ENCODE results near the gene NOTUM. TPM values are rescaled to one million over a fixed set of nuclear protein-coding genes. Genes with fewer than 3 reads are reported as not detected.
A peak's percentile ranks its signal among the peaks of the same experiment; 100 is the strongest.
"Not testable (repeated sequence)": the region's sequence is repeated elsewhere in the genome, so short reads cannot be mapped to it uniquely, and the experiment has no call there.

Gene NOTUM
- total RNA-seq, 1 donor from 2014 or later, result not detected

DNA sequence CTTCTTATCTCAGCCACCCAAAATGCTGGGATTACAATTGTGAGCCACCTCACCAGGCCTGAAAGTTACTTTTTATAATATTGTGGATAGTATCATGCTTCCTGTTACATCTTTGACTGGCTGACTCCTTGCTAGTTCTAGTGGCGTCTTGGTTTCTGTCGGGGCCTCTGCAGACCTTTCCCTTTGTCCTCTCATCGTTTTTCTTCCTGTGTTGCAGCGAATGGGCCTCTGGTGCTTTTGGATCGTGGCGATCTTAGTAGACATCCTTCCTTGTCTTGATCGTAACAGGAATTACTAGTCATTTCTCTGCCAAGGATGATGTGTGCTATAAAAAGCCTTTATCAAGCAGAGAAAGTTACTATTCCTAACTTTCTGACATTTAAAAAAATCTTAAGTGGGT, 37.2 kb upstream of the NOTUM start:
- DNase-seq (ENCODE audit: low spot score), result no peak
- no peak for ATAC-seq
- intact Hi-C loops (cut with DNase I), result no loop called here

- intact Hi-C loops (cut with DNase I), result no loop called here
- DNase-seq (ENCODE audit: low spot score) (no peak), ATAC-seq (no peak)
These were observed 35.9 kb upstream of the NOTUM start for GRCh38 chr17:81996757-81997441.

- ATAC-seq (no peak), DNase-seq (ENCODE audit: low spot score) (no peak)
- intact Hi-C loops (cut with DNase I), result no loop called here
These were observed 35.3 kb upstream of the NOTUM start for GRCh38 chr17:81996232-81996756.

DNA sequence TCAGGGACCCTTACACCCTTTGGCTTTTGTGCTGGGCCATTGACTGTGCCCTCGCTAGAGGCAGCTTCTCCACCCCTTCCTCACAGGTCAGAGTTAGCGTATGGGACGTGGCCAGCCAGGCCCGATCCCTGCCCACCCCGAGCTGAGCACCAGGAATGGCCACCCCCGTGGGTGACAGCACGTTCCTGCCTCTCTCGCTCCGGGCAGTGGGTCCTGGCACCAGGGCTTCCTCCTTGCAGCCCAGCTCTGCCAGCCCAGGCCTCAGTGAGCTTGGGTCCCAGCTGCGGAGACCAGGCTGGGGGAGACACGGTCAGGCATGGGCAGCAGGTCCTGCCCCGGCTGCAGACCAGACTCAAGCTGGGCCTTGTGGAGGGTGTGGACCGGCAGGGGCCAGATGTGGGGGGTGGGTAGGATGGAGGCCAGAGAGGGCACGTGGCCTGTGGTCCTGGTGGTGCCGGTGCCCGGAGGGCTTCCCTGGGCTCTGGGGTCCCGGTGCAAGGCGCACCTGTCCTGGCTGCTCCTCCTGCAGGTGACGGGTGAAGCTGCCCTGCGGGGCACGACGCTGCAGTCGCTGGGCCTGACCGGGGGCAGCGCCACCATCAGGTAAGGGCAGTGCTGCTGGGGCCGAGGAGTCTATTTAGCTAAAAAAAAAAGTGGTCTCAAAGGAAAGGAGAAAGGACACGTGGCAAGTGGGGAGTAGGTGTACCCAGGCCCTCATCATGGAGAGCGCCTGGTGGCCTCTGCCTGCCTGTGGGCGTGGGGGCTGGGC, 34.7 kb upstream of the NOTUM start:
- intact Hi-C loops (cut with DNase I), result no loop called here
- DNase-seq (ENCODE audit: low spot score) (no peak), ATAC-seq (no peak)

GRCh38 chr17:81994593-81995462, 33.8 kb upstream of the NOTUM start:
- ATAC-seq (peak; percentile 77), DNase-seq (ENCODE audit: low spot score) (no peak)
- intact Hi-C loops (cut with DNase I), result no loop called here

DNA sequence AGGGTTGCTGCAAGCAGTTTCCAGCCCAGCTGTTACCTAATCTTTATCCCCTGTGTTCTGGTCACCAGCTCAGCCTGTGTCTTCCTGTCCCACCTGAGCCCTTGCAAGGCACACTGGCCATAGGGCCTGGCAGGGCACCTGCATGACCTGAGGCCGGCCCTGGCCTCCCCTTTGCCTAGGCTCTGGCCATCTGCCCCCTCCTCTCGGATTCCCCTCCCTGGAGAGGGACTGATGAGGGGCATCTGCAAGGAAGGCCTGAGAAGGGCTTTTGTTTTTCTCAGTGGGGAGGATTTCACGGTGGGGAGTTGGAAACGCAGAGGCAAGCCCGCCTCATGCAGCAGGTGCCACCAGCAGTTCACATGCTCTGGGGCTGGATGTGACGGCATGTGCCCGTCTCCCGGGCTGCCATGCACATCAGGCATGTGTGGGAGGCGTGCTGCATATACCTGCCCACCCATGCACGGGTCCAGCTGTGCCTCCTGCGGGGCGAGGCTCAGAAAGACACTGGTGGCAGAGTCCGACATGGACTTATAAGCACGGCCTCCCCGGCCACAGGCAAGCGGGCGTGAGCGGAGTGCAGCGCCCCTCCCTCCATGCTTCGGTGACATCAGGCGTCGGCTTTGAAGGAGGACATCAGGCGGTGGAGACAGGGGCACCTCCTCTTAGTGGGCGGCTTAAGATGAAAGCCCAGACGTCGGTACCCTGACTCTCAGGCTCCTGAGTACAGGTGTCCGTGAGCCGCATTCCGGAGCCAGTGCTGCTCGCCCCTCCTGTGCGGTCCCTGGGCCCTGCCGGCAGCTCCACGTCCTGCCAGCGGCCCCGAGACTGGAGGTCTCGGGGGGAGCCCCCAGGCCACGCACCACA, 33.0 kb upstream of the NOTUM start:
- no peak for ATAC-seq
- intact Hi-C loops (cut with DNase I), result no loop called here
- no peak for DNase-seq (ENCODE audit: low spot score)

- intact Hi-C loops (cut with DNase I), result no loop called here
- ATAC-seq, result no peak
- DNase-seq (ENCODE audit: low spot score), result no peak
These were observed 31.5 kb upstream of the NOTUM start for GRCh38 chr17:81992306-81993102.

GRCh38 chr17:81991684-81992305, 30.8 kb upstream of the NOTUM start:
- intact Hi-C loops (cut with DNase I), result no loop called here
- ATAC-seq, result peak; percentile 59
- DNase-seq (ENCODE audit: low spot score), result peak; percentile 78

GRCh38 chr17:81990836-81991683, 30.1 kb upstream of the NOTUM start:
- no peak for ATAC-seq
- no peak for DNase-seq (ENCODE audit: low spot score)
- intact Hi-C loops (cut with DNase I), result no loop called here

DNA sequence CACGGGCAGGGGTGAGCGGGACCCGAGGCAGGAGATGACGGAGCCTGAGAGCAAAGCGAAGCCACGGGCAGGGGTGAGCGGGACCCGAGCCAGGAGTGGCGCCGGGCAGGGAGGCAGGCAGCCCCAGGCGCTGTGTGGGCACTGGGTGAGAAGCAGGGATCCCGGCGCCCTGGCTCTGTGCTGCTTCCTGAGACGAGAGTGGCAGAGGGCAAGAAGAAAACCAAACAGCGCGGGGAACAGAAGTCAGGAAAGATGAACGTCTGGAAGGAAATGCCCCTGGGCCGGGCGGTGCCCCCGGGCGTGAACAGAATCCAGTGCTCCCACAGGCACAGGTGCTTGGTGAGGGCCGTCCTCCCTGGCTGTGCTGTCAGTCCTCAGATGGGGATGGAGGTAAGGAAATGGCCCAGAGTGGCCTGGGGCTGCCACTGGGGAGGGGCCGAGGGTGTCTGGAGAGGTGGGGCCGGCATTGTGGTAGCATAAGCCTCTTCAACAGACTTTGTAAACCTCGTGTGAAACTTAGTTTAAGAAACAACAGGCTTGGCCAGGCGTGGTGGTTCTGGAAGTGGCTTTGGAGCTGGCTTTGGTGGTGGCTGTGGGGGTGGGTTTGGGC, 26.3 kb upstream of the NOTUM start:
- ATAC-seq (no peak), DNase-seq (ENCODE audit: low spot score) (no peak)
- intact Hi-C loops (cut with DNase I), result no loop called here

- ATAC-seq (no peak), DNase-seq (ENCODE audit: low spot score) (no peak)
- intact Hi-C loops (cut with DNase I), result no loop called here
These were observed 25.6 kb upstream of the NOTUM start for GRCh38 chr17:81986606-81987005.

DNA sequence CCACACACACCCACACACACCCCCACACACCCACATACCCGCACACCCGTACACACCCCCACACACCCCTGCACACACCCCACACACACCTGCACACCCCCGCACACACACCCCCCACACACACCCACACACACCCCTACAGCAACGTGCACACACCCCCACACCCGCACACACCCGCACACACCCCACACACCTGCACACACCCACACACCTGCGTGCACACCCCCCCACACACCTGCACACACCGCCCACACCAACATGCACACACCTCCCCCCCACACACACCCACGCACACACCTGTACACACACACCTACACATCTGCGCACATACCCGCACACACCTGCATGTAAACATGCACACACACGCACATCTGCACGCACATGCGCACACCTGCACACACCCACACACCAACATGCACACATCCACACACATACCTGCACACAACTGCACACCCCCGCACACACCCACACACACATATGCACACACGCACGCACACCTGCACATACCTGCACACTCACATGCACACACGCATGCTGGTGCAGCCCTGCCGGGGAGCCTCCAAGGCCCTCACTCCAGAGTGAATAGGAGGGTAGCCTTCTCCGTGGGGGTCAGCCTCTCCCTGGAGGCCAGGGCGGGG, 23.9 kb upstream of the NOTUM start:
- DNase-seq (ENCODE audit: low spot score) (no peak), ATAC-seq (peak; percentile 15)
- intact Hi-C loops (cut with DNase I), result no loop called here

DNA sequence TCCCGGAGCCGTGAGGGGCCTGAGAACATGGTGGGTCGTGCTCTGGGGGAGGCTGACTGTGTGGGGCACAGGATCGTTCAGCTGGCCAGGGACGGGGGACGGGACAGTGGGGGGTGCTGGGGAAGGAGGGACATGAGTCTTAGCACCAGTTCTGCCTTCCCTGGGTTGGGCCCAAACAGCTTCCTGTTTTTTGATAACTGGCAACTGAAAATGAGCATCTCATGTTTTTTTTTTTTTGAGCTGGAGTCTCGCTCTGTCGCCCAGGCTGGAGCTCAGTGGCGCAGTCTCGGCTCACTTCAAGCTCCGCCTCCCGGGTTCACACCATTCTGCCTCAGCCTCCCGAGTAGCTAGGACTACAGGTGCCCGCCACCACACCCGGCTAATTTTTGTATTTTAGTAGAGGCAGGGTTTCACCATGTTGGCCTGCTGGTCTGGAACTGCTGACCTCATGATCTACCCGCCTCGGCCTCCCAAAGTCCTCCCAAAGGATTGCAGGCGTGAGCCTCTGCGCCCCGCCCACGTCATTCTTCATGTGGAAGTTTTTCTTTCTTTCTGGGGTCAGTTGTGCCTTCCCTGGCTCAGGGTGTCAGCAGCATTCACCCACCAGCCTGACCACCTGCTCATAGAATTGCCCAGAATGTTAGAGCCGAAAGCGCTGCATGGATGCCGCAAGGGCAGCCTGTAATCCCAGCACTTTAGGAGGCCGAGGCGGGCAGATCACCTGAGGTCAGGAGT, 22.8 kb upstream of the NOTUM start:
- no peak for DNase-seq (ENCODE audit: low spot score)
- no peak for ATAC-seq
- intact Hi-C loops (cut with DNase I), result no loop called here

- intact Hi-C loops (cut with DNase I), result no loop called here
- ATAC-seq, result no peak
- DNase-seq (ENCODE audit: low spot score), result no peak
These were observed 22.1 kb upstream of the NOTUM start for GRCh38 chr17:81983011-81983638.

- ATAC-seq; DNase-seq (ENCODE audit: low spot score); intact Hi-C loops (cut with DNase I): not testable (repeated sequence)
These were observed 20.5 kb upstream of the NOTUM start for GRCh38 chr17:81981511-81981910.

All from sciatic nerve (tissue), 2 donors.